GOT3 (cell line): ENCODE results near the gene SMG1.
"Not testable (repeated sequence)": the region's sequence is repeated elsewhere in the genome, so short reads cannot be mapped to it uniquely, and the experiment has no call there.

Experiments used
- DNase-seq: peaks from one replicate; lab custom pipeline; 2025; ENCODE audit warnings: mixed read lengths; lab: John Stamatoyannopoulos, UW

Gene SMG1

DNA sequence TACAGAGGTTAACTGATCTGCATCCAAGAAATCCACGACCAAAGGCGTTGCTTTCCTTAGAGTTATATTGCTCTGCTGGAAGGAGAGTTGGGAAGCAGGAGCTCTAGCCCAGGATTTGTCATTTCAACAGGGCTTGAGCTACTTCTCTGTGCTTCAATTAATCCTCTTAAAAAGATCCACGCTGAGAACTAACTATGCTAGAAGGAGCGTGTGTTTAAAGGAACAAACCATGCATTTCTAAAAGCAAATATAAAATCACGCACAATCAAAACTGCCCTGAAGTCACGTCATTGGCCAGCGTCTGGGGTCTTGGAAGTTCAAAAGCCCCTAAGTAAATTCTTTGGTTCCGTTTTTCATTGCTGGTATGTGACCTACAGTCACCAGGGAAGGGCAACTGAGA, 125.9 kb downstream of the SMG1 start:
- DNase-seq, result no peak

- no peak for DNase-seq
These were observed 126.7 kb downstream of the SMG1 start for GRCh38 chr16:18799500-18799899.

DNA sequence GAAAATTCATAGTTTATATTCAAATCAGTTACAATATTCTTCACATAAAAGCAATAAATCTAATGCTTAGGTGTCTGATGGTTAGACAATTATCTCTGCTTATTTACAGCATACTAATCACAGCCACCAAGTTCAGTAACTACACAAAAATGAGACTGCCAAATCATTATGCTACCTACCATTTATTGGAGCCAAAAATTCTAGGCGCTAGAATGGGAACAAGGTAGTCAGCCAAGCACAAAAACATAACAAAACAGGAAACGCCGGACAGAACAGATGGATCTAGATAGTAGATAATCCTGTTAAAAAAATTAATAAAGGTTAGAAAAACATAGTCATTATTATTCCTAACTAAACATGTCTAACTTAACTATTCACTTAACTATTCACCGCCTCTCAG, 128.5 kb downstream of the SMG1 start:
- no peak for DNase-seq

- DNase-seq, result no peak
These were observed 129.8 kb downstream of the SMG1 start for GRCh38 chr16:18796377-18796776.

GRCh38 chr16:18792836-18793433, 133.3 kb downstream of the SMG1 start:
- no peak for DNase-seq

DNA sequence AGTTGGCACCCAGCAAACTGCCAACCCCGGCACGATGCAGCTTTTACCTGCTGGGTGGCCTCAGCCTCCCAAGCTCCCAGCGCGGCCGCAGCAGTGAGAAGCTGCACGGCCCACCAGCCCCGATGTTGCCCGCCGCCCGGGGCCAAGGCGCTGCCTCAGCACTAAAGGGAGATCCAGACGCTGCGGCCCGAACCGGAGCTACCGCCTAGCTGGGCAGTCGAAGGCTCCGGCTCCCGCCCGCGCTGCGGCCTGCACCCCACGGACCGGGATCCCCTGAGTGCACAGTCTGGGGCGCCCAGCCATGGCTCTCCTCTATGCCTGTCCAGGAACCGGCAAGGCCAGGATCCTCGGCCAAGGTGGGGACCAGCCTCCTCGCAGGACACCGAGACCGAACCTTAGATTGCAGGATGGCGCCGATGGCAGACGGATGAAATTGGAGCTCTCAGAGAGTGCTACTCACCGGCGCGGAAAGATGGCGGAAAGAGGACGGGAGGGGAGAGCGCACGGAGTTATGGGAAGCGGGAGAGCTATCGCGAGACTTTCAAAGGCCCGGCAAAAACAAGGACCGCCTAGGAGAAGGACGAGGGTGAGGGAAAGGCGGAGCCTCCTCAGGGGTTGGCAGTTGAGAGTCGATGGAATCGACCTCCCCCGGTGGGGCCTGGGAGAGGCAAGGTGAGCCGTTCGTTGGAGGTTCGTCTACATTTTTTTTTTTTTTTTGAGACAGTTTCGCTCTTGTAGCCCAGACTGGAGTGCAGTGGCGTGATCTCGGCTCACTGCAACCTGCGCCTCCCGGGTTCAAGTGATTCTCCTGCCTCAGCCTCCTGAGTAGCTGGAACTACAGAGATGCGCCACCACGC, 136.1 kb downstream of the SMG1 start, which contains the start of gene RPS15A:
Gene RPS15A, minus strand, starts transcription at position 485 of the 857 bp plus-strand sequence. CDS start 1,221 bp downstream, outside the sequence.
- peak; percentile 80 for DNase-seq

DNA sequence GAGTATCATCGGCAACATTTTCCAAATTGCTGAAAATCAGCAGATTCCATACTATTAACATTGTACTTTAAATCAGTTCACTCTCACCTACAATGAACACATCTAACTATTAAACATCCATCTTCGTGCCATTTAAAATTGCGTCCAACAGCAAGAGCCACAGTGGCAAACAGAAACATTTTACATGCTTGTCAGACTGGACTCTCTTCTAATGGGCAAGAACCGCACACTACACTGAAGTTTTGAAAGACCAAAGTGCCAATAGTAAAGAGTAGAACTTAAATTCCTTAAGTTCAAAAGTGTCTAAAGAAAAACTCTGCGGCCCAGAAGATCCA, 136.7 kb downstream of the SMG1 start:
- DNase-seq, result no peak

GRCh38 chr16:18788828-18789514, 137.2 kb downstream of the SMG1 start:
- no peak for DNase-seq

DNA sequence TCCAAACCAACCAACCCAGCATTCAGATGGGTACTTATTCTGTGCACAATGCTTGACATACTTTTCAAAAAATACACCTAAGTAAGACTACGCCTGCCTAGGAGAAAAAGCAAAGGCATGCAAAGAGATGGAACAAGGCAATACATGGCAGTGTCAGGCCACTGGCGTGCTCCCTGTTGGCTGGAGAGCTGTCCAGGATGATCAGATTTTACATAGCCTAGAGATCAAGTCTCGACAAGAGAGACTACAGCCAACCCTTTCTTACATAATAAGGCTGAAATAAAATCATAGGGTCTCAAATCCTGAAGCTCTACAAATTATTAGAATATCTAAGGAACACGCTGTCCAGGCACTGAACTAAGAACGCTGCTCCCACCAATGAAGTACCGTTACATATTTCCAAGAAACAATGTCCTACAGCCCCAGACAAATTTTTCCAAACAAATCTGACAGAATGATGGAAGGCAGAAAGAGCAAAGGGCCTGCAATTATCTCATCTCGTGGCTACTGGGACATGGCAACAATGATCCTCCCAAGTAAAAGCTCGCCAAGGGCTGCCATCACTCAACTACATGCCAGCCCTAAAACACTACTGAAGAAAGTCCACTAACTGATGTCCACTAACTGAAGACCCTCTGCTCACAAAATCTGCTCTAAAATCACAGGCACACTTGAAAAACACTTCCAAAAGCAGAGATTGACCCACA, 141.1 kb downstream of the SMG1 start:
- no peak for DNase-seq

DNA sequence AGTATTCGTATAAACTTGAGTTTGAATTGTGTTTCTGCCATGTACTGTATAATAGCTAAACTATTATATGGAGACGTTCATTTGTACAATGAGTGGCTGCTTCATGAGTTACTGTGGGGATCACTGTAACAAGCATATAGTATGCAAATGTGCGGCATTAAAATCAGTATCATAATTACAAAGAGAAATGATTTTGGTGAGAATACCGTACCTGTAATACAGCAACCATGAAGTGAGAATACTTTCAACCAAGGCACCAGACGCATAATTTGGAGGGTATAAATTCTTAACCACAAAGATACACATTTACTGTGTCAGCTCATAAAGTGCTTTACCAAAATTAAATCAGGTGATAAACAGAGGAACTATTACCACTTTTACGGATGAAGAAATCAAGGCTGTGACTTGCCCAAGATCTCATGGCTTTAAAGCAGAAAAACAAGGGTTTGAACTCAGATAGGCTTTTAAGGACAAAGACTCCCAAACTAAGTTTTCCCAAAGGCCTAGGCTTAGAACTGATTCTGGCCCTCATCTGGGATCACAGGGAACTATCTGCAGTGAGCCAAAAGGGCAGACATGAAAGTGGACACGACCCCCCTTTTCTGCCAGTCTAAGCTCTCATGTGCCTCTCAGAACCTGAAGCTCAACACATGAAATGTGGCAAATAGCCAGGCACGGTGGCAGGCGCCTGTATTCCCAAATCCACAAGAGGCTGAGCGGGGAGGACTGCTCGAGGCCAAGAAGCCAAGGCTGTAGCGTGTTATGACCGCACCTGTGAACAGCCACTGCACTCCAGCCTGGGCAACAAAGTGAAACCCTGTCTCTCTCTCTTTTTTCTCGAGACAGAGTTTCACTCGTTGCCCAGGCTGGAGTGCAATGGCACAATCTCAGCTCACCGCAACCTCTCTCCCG, 142.5 kb downstream of the SMG1 start:
- no peak for DNase-seq

- no peak for DNase-seq
These were observed 143.3 kb downstream of the SMG1 start for GRCh38 chr16:18782697-18783429.

DNA sequence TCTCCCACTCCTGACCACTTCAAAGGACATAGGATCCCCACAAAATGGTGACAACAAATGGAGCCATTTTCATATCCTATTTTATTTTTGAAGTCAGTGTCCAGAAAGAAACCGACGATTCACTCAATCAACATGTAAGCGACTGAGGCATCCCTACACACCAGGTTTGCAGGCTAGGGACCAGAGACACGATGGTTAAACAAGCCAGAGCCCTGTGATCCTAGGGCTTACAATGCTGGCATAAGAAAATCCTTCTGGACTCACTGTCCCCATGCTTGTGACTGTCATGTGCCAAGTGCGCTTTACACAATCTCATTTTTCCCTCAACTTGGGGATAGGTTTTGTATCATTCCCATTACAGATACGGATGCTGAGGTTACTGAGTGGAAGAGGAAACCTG, 145.0 kb downstream of the SMG1 start:
- DNase-seq, result not testable (repeated sequence)

DNA sequence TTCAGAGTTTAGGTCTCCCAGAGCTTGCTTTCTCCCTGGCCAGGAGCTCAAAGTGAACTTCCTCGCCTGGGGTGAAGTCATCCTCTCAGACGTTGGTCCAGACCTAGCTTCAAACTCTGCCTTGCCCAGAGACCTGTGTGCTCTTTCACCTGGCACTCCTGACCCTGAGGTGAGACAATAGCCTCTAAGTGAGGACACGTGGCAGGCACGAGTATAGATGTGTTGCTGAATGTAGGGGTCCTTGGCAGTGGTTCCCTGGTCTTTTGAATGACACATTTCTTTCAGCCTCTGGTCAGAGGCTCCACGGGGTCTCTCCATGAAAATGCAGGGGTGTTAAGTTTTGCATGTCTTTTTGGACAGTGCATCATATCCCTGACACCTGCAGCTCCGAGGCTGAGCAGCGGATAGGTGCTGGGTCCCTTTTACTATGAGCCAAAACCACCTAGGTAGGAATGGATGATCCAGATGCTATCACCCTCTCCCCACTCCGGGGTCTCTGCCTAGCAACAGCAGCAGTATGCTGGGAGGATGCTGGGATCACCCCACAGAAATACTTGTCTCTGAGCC, 145.7 kb downstream of the SMG1 start:
- DNase-seq, result not testable (repeated sequence)

DNA sequence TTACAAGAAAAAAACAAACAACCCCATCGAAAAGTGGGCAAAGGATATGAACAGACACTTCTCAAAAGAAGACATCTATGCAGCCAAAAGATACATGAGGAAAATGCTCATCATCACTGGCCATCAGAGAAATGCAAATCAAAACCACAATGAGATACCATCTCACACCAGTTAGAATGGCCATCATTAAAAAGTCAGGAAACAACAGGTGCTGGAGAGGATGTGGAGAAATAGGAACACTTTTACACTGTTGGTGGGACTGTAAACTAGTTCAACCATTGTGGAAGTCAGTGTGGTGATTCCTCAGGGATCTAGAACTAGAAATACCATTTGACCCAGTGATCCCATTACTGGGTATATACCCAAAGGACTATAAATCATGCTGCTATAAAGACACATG, 148.5 kb downstream of the SMG1 start:
- DNase-seq, result not testable (repeated sequence)

DNA sequence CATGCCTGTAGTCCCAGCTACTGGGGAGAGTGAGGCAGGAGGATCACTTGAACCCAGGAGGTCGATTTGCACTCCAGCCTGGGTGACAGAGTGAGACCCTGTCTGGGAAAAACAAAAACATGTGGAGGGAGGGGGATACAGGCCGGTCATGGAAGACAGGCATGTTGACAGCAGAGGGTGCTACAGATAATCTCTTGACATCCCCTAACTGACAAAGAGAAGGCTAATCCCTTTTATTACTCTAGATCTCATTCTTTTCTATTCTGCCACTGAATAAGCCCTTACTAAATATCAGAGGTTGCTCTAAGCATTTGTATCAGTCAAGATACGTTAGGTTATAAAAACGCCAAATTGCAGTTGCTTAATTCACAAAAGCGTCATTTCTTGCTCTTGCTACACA, 149.9 kb downstream of the SMG1 start:
- DNase-seq, result not testable (repeated sequence)

DNA sequence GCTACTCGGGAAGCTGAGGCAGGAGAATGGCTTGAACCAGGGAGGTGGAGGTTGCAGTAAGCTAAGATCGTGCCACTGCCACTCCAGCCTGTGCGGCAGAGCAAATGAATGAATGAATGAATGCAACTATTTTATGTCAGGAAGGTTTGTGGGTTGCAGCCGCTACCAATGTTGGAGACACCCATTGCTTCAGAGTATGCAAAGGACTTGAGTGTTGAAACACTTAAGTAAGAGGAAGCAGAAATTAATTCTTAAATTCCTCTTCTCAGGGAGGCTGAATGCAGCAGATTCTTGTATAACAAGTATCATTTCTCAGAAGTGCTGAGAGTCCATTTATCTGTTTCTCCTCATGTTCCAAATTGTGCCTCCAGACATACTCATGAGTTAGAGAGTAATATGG, 151.6 kb downstream of the SMG1 start:
- not testable (repeated sequence) for DNase-seq

- DNase-seq, result not testable (repeated sequence)
These were observed 154.0 kb downstream of the SMG1 start for GRCh38 chr16:18772171-18772570.

- not testable (repeated sequence) for DNase-seq
These were observed 155.8 kb downstream of the SMG1 start for GRCh38 chr16:18770336-18770962.

- DNase-seq, result not testable (repeated sequence)
These were observed 159.0 kb downstream of the SMG1 start for GRCh38 chr16:18767217-18767616.

DNA sequence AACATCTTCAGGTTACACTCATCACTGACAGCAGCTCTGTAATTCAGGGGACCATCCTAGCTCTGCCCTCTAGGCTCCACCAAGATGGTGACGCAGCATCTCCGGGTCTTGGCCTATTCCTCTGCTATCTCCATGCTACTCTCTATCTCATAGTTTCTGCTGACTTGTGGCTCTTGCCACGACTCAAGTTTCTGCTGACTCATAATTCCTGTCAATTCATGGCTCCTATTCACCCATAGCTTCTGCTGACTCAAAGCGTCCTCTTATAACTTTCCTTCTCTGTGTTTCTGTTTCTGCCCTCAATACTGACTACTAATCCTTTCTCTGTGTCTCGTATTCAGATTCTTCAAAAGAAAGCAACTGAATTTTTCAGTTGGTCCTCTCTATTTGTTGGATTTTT, 163.5 kb downstream of the SMG1 start:
- DNase-seq, result not testable (repeated sequence)
